Smooth muscle cell (in vitro differentiated cells): Measurements from ENCODE around the gene PRMT9. TPM values are rescaled to one million over a fixed set of nuclear protein-coding genes. Genes with fewer than 3 reads are reported as not detected.

ENCODE experiments used
- DNase-seq: peaks from one replicate; lab custom pipeline; 2025; ENCODE audit not compliant: unreplicated experiment; lab: John Stamatoyannopoulos, UW
- H2AFZ ChIP-seq: fragments of 200-600 bp; sonication (generic); 2 replicates; pipeline ENCODE4 v1.6.0; 2016; ENCODE audit warnings: antibody characterized with exemption, low read depth, mild to moderate bottlenecking
- H3F3A ChIP-seq: fragments of 200-600 bp; sonication (generic); 2 replicates; pipeline ENCODE4 v1.6.0; 2017; ENCODE audit warnings: antibody characterized with exemption, low read depth
- H3K27ac ChIP-seq: fragments of 200-600 bp; sonication (generic); 2 replicates; pipeline ENCODE4 v1.5.1; 2016; ENCODE audit warnings: low read depth, mild to moderate bottlenecking
- H3K27me3 ChIP-seq: fragments of 200-600 bp; sonication (generic); 2 replicates; pipeline ENCODE4 v1.6.1; 2016; ENCODE audit warnings: low read depth, mild to moderate bottlenecking
- H3K36me3 ChIP-seq: fragments of 200-600 bp; sonication (generic); 2 replicates; pipeline ENCODE4 v1.5.1; 2016; ENCODE audit warnings: low read depth
- H3K4me1 ChIP-seq: fragments of 200-600 bp; sonication (generic); 2 replicates; pipeline ENCODE4 v1.5.1; 2016; ENCODE audit warnings: low read depth
- H3K4me2 ChIP-seq: fragments of 200-600 bp; sonication (generic); 2 replicates; pipeline ENCODE4 v1.6.0; 2016; ENCODE audit warnings: mild to moderate bottlenecking
- H3K4me3 ChIP-seq: fragments of 200-600 bp; sonication (generic); 2 replicates; pipeline ENCODE4 v1.5.1; 2016; ENCODE audit warnings: mild to moderate bottlenecking
- H3K79me2 ChIP-seq: fragments of 200-600 bp; sonication (generic); 2 replicates; pipeline ENCODE4 v1.6.0; 2016; ENCODE audit warnings: low read depth, mild to moderate bottlenecking
- H3K9ac ChIP-seq: fragments of 200-600 bp; sonication (generic); 2 replicates; pipeline ENCODE4 v1.6.0; 2016; ENCODE audit warnings: low read depth
- H3K9me3 ChIP-seq: fragments of 200-600 bp; sonication (generic); replicated peaks from 2 replicates; pipeline ENCODE4 v1.5.1; 2016; ENCODE audit warnings: low read depth
- H4K20me1 ChIP-seq: fragments of 200-600 bp; sonication (generic); 2 replicates; pipeline ENCODE4 v1.6.0; 2016; ENCODE audit warnings: low read depth
- CTCF ChIP-seq: fragments of 200-600 bp; sonication (generic); IDR thresholded peaks from 2 replicates; pipeline ENCODE4 v1.5.1; 2017; ENCODE audit warnings: borderline replicate concordance, mild to moderate bottlenecking, antibody characterized with exemption; ENCODE audit not compliant: insufficient read depth, poor library complexity, severe bottlenecking
- WGBS: methylation state at CpG from one replicate; pipeline ENCODE4 v1.1.7; 2016; ENCODE audit warnings: low lambda C conversion rate; 5-methylcytosine and 5-hydroxymethylcytosine counted together
- polyA plus RNA-seq: library from polyadenylated mRNA; unstranded; fragments of >200 nt; fragmentation: Nextera tagmentation; extraction: Ambion mirVana; gene quantifications from 2 replicates; pipeline ENCODE4 v1.2.1, GENCODE V29; 2016
- total RNA-seq: library from RNA; depleted of rRNA; stranded (reverse); fragments of >200 nt; gene quantifications from 2 replicates; pipeline ENCODE4 v1.2.3, GENCODE V29; 2014

Gene PRMT9
- total and polyA plus RNA-seq, 2 experiments from 2014 or later, result 5.5 to 6.4 TPM

- Histone ChIP-seq H3K36me3 (no peaks in the 10 kb centered on the region), H2AFZ (no peak overlapping the region), H3K4me3 (no peak overlapping the region), H3K27me3 (no peaks in the 10 kb centered on the region), H3K9ac (no peak overlapping the region), H3F3A (no peaks in the 10 kb centered on the region), H3K9me3 (no peaks in the 10 kb centered on the region), H3K4me1 (peaks cover 22% of the 10 kb centered on the region), H3K79me2 (no peaks in the 10 kb centered on the region), H4K20me1 (no peaks in the 10 kb centered on the region), H3K27ac (no peak overlapping the region), H3K4me2 (no peak overlapping the region)
- WGBS, result 92% methylated on average over 1 of the region's 1 CpG
- TF ChIP-seq CTCF, result no peak
- DNase-seq, result no peak
Observed at GRCh38 chr4:147589586-147589985, 94.4 kb downstream of the PRMT9 start.

Other genes starting within 250 kb of the PRMT9 start
- gene EDNRA, start 203.1 kb downstream of the PRMT9 start, total RNA-seq, result 6.9 and 8.6 TPM in 2 replicates
- 1.2 and 4.8 TPM in 2 replicates for gene EDNRA, start 203.1 kb downstream of the PRMT9 start, polyA plus RNA-seq
- gene TMEM184C, start 66.8 kb downstream of the PRMT9 start, total RNA-seq, result 33.2 and 40.4 TPM in 2 replicates
- gene TMEM184C, start 66.8 kb downstream of the PRMT9 start, polyA plus RNA-seq, result 17.2 and 21.6 TPM in 2 replicates
- 11.1 and 11.6 TPM in 2 replicates for gene ARHGAP10, start 47.9 kb upstream of the PRMT9 start, total RNA-seq
- gene ARHGAP10, start 47.9 kb upstream of the PRMT9 start, polyA plus RNA-seq, result 6.2 and 6.7 TPM in 2 replicates